GM19238 (cell line): ENCODE measurements around the gene HOXB6.

Experiments
- DNase-seq: peaks from one replicate; pipeline ENCODE4 v3.0.0; 2011; ENCODE audit warnings: low spot score; ENCODE audit not compliant: insufficient read length

Gene HOXB6

GRCh38 chr17:48555258-48556228 is 49.2 kb downstream of the HOXB6 start:
- DNase-seq: no peak

GRCh38 chr17:48554412-48555257 is 50.2 kb downstream of the HOXB6 start:
- no peak for DNase-seq

GRCh38 chr17:48553826-48554225 is 51.0 kb downstream of the HOXB6 start:
- DNase-seq: no peak

DNA sequence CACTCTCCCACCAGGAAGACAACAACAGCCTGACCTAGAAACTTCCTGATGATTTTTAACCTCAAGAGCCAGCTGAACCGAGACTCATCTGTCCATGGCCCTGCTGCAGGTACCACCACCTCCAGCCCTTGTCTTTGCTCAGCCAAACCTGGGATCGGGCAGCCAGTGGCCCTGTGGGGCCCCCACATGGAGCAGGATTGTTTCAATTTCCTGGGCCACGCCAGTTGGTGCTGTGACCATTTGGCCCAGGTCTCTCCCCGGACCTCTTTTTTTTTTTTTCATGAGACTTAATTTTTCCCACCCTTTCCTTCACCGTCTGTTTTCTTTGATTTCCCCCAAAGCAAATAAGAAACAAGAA is 51.6 kb downstream of the HOXB6 start:
- no peak for DNase-seq

- DNase-seq: no peak
Observed at GRCh38 chr17:48552466-48553189, 52.2 kb downstream of the HOXB6 start.

- DNase-seq: no peak
Observed at GRCh38 chr17:48551596-48552465, 53.0 kb downstream of the HOXB6 start.

DNA sequence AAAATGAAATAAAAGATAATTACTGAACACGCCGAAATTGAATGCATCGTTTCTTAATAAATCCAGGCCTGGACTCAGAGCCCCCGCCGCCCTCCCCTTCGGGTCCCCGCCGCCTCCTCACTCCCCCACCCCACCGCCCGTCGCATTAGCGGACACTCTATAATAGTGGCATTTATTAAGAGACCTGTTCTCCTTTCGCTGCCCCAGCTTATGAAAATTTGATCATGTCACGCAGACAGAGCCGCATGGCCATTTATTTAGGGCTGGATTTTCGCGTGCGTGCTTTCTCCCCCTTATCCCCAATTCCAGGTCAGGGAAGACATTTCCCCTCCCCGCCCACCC is 53.6 kb downstream of the HOXB6 start:
- DNase-seq: no peak

GRCh38 chr17:48550502-48551213 is 54.1 kb downstream of the HOXB6 start:
- no peak for DNase-seq

DNA sequence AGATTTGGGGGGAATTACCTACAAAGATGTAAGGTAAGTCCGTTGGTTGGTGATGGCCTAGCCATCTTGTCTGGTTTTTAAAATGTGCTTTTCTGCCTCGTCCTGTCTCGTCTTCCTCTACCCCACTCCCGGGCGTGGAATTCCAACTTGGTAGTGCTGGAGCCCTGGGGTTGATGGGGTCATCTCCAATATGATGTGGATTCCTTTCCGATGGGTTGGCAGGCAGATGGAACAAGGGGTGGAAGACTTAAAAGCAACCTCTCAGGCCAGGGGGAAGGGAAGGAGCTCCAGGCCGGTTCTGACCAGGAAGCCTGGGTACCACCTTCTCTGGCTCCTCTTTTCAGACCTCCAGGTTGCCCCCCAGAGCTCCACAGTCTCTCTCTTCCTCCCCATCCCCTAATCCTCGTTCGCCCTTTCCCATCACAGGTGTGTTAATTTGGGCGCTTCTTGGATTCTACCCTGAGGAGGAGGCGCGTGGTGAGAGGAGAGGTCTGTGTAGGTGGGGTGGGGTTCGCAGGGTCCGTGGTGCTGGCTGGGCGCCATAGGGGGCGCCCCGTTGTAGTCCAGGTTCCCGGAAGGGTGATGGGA is 54.8 kb downstream of the HOXB6 start:
- DNase-seq: no peak

- no peak for DNase-seq
Observed at GRCh38 chr17:48549281-48549630, 55.5 kb downstream of the HOXB6 start.

DNA sequence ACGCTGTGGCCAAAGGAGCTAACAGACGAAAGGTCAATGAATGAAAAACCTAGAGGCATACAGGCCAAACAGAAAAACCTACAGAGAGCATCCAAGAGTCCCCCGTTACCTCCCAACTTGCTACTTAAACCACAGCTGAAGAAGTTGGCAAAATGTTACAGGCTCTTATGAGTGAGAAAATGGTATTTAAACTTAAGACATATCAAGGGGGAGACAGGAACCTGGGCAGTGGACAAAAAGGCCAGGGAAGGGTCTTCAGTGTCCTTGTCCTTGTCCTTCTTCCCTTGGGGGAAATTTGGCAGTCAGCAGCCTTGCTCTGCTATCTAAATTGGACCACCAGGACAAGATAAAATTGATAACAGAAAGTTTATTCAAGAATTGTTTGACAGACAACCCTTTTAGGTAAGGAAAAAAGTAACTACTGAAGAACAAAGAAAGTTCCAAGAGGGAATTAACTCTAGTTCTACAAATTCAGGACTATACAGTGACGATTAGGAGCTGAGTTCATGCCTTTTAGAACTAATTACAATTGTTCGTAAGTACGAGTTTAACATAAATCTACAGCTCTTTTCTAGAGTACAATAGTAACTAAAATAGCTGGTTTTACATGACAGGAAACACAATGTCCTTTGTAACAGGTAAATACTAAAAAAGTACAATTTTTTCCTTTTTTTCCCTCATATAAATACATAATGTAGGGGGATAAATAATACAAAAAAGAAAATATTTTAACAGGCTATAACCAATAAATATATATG is 56.1 kb downstream of the HOXB6 start:
- no peak for DNase-seq

DNA sequence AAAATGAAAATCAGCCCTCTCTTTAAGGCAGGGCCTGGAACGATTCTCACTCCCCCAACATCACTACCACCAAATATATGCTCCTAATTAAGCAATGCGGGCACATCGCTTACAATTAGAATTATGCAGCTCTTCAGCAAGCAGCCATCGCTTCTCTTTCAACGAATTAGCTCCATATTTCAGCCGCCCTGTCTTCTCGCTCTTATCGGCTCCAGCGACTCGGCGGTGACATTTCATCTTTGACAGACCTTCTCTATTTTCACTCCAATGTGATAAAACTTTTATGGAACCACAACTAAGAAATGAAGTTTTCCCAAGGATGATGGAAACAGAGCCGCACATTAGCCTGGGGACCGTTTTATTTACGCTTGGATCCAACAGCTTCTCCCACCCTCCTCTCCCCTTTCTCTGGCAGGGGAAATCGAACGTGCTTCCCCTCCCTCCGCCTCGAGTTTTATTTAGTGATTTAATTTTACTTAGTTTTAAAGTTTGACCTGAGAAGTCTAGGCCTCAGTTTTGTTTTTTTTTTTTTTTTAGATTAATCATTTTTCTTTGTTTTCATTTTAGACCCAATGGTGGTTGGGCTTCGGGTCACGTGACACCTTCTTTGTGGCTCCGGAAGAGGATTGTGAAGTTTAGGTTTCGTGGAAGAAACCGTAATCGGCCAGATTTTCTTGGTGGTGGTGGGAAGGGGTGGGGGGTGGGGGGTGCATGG is 56.8 kb downstream of the HOXB6 start:
- DNase-seq: no peak

- DNase-seq: no peak
Observed at GRCh38 chr17:48546924-48547807, 57.6 kb downstream of the HOXB6 start.

GRCh38 chr17:48546137-48546923 is 58.5 kb downstream of the HOXB6 start:
- no peak for DNase-seq
